GM19328 (cell line): ENCODE measurements around the gene ACTBL2.
"Not testable (repeated sequence)": the region's sequence is repeated elsewhere in the genome, so short reads cannot be mapped to it uniquely, and the experiment has no call there.

Experiments
- ATAC-seq: cut with Tn5 transposase; IDR thresholded peaks from one replicate; pipeline ENCODE4 v1.9.1; 2021; ENCODE audit warnings: mild to moderate bottlenecking, moderate library complexity; ENCODE audit not compliant: unreplicated experiment

The ACTBL2 gene

DNA sequence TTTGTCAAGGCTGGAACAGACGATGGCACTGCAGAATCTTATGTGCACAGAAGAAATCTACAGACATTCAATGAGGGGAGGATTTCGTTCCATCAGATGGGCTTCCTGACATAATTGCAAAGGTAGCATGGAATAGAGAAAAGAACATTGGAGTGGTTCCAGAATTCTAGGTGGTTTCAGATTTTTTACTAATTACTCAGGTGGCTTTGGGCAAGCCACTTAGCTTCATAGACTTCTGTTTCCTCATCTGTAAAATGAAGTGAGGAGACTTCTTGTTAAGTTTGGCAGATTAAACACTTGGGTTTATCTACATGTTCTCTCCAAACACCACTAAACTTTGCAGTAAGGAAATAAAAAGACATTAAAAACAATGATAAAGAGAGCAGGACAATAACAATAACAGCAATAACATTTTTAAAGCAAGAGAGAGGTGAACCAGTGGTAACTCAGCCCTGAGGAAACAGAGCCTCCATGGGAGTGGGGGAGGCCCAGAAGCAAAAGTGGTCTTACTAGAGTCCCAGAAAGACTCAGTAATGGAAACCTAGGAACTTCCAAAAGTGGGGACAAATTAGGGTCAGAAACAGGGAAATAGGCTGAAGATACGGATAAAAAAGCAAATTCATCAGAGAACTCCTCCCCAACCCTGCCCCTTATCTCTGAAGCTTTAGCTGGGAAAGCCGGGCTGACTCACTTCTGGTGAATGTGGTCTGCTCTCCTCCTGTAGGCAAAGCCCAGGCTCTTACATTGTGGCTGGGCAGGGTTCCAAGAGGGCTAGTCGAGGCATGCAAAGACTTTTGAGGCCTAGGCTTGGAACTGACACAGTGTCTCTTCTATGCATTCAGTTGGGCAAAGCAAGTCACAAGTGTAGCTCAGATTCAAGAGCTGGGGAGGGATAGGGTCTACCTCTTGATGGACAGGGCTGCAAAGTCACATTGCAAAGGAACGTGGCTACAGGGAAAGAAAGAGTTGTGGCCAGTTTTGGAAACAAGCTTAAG is 11.8 kb upstream of the ACTBL2 start:
- peak; percentile 43 for ATAC-seq

- no peak for ATAC-seq
Observed at GRCh38 chr5:57493034-57493433, 10.4 kb upstream of the ACTBL2 start.

DNA sequence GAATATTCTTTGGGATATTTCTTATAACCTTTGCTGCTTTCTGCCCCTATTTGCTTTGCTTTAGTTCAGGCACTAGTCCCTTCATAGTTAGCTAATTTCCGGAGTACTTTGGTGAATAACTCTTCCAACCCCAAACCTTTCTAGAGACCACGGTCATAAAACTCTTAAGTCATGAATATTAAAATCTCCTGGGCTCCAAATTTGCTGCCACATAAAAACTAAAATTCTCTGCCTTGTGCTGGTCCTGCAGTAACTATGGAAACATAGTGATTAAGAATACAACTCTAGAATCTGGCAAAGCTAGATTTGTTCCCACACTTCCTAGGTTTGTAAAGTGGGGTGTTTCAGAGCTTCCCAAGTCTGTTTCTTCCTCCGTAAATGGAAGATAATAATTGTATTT is 10.0 kb upstream of the ACTBL2 start:
- ATAC-seq: no peak

DNA sequence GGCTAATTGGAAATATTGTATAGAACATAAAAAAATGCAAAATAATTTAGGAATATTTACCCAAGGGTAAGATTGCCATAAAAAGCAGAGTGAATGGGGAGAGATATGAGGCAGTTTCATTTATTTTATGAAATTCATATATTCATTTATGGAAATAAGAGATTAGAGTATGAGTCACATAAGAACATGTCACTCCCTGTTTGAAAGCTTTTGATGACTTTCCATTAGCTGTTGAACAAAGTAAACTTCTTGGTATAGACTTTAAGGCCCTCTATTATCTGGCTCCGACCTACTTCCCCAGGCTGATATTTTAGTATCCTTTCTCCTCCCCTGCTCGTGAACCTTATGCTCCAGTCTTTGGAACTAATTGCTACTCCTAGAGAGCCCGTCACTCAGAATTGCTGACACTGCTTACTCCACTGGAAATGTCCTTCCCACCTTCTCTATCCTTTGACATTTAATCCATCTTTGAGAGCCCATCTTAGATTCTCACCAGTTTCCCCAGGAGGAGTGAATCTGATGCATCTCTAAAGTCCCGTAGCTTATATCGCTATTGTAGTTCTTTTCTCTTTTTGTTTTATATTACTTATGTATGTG is 8.9 kb upstream of the ACTBL2 start:
- no peak for ATAC-seq

DNA sequence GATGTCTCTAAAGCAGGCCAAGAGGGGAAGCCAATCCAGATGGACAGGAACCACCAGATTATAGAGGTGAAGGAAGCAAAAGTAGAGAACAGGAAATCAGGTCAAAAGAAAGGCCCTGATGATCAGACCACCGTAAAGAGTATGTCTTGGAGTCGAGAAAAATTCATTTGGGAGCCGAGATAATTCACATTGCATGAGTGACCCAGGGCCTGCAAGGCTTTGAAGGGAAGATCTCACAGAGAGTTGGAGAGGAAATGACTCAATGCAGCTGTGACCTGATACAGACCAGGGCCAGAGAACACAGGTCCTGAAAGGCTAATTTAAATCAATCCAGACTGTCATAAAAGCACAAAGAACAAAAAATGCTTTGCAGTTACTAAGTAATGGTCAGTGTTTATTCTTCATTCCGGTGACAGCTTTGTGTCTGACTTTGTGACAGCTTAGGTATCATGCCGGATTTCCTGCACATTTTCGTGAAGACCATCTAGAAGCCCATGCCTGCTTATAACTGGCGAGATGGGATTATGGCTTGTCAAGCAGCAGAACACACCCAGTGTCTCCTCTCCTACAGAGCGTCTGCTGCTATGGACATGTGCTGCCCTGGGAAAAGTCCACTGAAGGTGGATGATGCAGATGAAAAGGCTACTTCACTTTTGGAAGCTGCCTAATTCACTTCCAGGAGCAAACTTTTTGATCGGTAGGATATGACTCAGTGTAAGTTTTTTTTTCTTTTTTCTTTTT is 5.8 kb upstream of the ACTBL2 start:
- no peak for ATAC-seq

DNA sequence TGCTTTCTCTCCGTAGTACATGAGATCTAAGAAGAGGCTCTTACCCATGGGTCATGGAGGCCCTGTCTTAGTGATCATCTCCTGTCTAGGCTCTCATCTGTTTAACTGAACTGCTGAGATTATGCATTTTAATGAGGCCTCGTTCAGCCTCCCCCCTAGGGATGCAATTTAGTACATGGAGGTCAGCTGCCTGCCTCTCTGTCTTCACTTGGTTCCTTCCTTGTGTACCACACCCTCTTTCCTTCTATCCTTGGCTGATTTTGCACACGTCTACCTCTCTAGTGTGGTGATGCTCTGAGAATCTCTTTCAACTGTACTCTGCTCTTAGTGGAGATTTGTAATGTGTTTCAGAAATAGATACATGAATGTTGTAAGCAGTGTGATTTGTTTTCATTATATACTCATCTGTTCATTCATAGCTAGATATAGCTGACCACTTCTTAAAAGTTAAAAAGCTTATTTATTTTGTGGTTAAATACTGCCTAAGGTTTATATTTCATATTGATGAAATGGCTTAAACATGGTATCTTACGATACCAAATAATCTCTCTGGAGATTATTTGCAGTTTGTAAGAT is 3.5 kb upstream of the ACTBL2 start:
- no peak for ATAC-seq

DNA sequence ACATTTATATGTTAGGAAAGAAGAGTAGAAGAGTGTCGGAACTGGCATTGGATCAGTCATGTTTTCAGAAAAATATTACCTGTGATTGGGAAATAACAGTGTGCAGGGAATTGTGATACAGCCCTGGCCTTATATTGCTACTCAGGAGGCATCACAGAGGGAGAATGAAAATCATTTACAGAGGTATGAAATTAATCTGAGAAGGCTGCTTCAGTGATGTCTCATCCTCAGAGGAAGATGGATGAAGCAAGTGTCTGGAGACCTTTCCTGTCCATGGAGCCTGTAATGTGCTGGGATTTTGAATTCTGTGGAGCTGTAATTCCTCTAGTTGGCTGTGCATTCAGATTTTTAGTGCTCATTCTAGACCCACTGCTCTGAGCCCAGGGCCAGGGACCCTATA is 3.8 kb downstream of the ACTBL2 start:
- no peak for ATAC-seq

- no peak for ATAC-seq
Observed at GRCh38 chr5:57476601-57477056, 6.0 kb downstream of the ACTBL2 start.

- no peak for ATAC-seq
Observed at GRCh38 chr5:57470339-57470738, 12.3 kb downstream of the ACTBL2 start.

DNA sequence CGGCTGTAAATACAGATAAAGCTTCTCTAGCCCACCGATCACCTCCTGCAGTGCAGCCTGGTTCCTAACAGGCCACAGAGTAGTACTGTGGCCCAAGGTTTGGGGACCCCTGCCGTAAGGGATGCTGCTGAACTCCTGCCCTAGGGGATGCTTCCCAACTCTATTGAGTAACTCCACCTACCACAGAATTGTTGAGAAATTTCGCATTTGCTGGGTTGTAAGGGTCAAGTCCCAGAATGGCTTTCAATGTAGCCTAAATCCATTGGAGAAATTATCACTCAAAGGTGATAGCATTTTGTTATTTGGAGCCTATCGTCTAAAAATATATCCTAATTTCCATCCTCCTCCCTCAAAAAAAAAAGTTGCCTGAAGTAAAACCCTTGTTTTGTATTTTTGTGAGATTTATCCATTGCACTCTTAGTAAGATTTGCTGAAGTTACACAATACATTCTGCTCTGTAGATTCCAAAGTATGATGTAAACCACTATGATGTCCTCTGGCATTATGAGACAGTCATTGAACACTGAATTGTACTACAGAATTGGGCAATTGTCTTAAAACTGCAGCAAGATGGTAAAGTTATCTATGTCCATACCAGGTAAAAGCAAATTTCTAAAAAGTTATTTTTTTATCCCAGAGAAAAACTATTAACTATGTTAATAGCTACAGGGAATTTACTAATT is 14.0 kb downstream of the ACTBL2 start:
- no peak for ATAC-seq

GRCh38 chr5:57466544-57466943 is 16.1 kb downstream of the ACTBL2 start:
- no peak for ATAC-seq

- ATAC-seq: not testable (repeated sequence)
Observed at GRCh38 chr5:57460056-57460455, 22.6 kb downstream of the ACTBL2 start.

DNA sequence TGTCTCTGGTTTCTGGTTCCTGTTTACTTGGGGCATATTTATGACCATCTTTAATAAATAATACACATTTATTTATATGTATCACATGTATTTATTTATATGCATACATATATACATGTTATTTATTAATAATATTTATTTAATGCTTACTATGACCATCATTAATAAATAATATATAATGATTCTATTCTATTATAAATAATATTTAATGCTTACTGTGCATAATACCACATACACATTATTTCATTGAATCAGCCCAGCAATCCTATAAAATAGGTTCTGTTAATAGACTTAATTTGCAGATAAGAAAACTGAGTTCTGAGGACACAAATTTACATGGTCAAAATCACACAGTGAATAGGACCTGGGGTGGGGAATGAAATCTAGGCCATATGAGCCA is 24.2 kb downstream of the ACTBL2 start:
- ATAC-seq: no peak

DNA sequence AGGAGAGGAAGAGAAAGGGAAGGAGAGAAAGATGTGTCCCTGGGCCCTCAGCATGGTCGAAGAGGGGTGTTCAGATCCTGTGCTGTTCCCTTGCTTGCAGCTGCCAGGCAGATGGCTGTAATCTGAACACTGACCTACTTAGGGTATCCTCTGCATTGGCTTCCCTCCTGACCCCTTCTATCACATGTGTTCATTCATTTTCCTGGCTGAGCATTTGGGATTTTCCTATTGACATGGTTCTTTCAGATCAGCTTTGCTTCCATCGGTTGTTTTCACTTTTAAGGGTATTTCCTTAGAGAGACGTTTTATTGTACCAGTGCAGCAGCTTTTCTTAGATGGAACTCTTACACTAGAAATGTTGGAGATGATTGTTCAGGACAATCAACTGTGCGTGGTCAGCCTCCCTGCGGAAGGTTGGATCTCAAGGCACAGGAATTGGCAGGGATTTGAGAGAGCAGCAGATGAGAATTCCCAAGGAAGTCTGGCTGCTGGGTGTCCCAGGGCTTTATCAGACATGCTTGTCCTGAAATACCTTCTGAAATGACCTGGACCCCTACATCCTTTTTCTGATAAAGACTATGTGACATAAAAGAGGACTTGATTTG is 26.0 kb downstream of the ACTBL2 start:
- ATAC-seq: no peak

DNA sequence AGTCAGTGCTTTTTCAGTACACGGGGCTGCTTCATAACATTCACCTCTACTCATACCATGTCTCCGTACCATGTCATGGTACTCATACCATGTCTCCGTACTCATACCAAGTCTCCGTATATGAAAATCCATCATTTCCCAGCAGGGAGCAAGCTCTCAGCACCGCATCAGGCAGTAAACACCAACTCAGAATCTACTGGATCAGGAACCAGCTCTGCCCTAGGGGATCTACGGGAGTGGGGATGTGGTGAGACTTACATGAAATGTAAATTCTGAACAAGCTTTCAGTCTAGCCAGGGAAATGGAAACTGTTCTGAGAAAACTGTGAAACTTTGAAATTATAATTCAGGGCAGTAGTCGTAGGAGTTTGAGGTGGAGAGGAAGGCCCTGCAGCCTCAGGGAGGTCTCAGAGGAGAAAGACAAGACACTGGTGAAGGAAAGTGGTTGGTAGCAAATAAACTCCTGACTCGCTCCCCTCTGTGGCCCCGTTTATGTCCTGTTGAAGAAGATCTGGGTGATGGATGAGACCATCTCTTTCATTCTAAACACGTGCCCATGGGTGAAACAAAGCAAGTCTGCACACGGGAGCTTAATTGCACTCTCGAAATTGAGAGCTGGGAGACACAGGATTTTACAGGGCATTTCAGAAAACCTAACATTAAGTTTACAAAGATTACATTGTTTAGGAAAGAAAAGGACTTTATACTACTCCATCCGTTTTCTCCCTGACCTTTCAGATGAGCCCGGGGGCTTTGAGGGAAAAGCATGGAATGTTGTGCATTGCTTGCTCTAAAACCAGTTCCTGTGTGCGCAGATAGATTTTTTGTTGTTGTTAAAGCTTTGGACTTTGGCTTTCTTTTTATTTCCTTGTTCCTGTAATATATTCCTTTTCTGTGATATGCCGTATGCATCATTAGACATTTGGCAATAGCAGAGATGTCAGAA is 26.8 kb downstream of the ACTBL2 start:
- ATAC-seq: no peak

DNA sequence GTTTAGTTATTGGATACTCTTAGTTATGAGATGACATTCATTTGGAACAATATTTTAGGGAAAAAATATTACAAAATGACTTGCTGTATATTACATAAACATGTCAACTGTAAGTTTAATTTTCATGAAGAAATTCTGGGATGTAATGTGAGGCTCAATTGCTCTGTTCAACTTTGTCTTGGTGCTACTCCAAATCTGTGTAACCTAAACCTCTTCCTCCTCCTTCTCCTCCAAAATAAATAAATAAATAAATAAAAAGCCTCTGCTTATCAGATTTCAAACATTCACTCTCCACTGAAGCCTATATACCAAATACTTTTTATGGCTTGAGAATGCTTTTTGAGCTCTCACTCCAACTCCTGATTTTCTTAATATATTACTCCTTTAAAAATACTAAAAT is 27.7 kb downstream of the ACTBL2 start:
- ATAC-seq: no peak

DNA sequence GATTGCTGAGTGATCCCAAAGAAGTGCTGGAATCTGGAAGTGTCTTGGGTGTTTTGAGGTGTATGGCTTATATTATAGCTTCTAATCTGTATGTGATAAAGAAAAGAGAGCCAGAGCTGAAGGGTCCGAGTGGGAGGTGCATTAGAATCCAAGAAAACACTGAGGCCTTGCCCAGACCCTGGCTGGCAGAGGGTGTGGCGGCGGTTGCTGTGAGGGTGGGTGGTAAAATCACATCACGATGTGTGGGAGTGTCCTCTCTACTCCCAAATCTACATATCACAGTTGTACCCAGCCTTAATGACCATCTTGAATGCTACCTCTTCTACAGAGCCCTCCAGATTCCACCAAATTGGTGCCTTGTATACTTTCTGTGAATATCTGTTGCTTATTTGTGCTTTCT is 28.9 kb downstream of the ACTBL2 start:
- no peak for ATAC-seq

DNA sequence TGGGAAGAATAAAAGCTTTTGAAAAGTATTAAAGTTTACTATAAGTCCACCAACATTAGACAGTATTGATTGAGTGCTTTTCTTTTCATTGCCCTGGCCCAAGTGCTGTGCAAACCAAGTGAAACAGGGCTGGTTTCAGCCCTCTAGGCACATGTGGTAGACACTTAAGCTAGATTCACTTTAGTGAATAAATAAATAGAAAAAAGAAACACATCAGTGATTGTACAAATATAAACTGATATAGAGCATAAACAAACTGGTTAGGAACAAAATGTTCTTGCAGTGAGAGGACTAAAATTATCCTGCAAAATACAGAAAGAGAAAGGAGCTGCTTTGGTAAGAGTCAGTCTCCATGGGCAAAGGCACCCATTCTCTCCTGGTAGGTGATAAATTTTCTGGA is 29.7 kb downstream of the ACTBL2 start:
- no peak for ATAC-seq
